SH-SY5Y (cell line): ENCODE results near the gene SLC35F2.

Experiments
- GATA2 ChIP-seq: IDR thresholded peaks from 2 replicates; pipeline ENCODE4 v1.6.1; 2011; ENCODE audit warnings: mild to moderate bottlenecking, low read depth, low read length
- GATA3 ChIP-seq: IDR thresholded peaks from 2 replicates; pipeline ENCODE4 v1.6.1; 2011; ENCODE audit warnings: low read depth, mild to moderate bottlenecking, low read length, moderate library complexity

DNA sequence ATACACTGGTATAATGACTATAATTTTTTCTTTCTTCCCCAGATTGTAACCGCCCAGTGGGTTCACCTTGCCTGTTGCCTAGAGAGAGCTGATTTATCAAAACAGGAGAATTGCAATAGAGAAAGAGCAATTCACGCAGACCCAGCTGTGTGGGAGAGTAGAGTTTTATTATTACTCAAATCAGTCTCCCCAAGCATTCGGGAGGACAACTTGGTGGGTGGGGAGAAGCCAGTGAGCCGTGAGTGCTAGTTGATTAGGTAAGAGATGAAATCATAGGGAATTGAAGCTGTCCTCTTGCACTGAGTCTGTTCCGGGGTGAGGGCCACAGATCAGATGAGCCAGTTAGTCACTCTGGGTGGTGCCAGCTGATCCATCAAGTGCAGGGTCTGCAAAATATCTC, 73.2 kb downstream of the SLC35F2 start:
- no peak for TF ChIP-seq GATA2
- no peak for TF ChIP-seq GATA3
